NCI-H1694 treated with DMSO at 0.1 percent for 48 hours (cell line): ENCODE data around the gene GASK1A.

Experiments
- DNase-seq: peaks from one replicate; lab custom pipeline; 2025; lab: John Stamatoyannopoulos, UW

The GASK1A gene

DNA sequence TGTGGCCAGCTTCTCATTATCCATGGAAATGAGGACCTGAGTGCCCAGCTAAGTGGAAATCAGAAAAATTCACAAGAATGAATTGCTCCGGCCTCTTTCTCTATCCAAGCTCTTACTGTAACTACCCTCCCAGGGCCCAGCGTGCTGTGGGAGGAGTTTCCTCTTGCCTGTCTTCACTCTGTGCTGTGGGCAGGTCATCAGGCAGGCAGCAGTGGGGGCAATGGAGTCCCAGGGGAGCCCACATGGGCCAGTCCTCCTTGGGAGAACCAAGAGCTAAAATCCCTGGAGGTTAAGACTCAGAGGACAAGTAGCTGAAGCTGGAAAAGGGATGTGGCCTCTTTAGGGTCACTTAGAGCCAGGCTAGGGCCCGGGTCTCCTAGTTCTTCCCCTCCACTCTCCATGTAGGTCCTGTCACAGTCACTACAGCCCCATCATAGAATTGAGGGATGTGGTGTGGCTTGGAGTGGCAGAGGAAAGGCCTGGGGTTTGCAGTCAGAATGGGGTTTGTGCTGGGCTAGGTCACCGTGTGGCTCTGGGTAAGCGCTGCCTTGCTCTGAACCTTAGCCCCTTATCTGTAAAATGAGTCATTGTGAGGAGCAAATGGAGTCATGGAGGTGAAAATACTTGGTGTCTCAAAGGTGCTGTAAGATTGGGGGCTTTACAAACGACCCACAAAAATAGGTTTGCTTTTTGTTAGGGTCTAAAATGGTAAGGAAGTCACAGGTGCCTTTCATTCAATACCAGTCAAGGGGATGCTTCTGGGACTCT, 3.7 kb downstream of the GASK1A start:
- no peak for DNase-seq

DNA sequence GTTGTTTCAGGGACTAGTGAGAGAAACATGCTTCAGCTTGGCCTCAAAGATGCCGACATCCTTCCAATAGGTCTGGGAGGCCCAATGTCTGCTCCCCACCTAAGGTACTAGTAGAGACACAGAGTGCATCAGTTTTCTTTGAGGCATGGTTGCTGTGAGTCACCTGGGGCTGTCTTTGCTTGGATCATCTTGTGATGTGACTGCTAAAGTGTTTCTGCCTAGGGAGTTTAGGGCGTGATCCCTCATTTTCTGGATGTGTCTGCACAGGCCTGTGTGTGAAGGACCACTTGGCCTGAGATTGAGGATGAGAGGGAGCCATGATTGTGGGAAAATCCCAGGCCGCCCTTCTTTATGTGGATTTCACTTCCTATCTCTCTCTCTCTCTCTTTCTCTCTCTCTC, 4.8 kb downstream of the GASK1A start:
- DNase-seq = no peak

DNA sequence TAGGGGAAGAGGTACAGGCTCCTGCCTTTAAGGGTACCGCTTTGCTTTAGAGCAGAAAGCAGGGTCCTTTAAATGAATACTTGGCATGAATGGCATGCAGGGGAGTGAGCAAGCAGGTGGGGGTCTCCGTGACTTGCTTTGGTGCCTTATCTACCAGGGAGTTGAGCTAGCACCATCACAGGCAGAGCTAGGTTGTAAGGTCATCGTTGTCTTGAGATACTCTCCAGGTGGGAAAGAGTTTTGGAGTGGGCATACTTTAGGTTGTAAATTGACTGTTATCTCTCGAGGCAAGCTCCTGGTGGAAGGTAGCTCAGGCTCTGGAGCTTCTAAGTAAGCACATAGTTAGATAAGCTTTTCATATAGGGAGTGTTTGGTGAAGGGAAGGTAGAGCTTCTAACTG, 5.6 kb downstream of the GASK1A start:
- DNase-seq = no peak

DNA sequence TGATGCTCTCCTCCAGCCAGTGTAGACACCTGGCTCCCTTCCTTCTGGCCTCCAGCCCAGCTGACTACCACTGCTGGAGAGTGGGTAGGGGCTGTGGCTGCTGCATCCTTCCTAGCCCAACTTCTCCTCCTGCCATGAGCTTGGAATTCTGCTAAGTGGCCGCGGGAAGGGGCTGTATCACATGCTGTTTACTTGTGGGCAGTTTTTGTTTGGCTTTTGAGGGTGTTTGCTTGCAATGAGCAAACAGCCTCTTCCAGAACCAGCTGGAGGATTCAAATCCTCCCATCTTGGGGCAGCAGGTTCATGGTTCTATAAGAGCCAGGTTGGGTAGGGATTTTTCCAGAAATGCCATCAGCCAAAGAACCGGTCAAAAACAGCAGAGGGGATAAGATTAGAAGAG, 9.0 kb downstream of the GASK1A start:
- DNase-seq = no peak

DNA sequence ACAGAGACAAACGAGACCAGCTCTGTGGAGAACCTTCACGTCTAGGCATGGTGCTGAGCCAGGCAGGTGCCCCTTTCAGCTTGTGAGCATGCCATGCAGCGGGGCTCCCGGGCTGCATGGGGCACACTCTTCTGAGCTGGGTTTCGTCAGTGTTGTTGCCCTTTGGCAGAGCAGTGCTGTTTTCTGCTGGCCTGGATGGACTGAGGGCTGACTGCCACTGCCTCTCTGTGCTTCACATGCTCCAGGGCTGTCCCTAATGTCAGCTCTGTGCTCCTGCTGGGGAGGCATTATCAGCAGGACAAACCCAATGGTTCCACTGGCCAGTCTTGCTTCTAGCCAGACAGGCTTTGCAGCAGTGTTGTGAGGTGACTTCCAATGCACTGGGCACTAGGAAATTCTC, 9.5 kb downstream of the GASK1A start:
- DNase-seq = no peak

DNA sequence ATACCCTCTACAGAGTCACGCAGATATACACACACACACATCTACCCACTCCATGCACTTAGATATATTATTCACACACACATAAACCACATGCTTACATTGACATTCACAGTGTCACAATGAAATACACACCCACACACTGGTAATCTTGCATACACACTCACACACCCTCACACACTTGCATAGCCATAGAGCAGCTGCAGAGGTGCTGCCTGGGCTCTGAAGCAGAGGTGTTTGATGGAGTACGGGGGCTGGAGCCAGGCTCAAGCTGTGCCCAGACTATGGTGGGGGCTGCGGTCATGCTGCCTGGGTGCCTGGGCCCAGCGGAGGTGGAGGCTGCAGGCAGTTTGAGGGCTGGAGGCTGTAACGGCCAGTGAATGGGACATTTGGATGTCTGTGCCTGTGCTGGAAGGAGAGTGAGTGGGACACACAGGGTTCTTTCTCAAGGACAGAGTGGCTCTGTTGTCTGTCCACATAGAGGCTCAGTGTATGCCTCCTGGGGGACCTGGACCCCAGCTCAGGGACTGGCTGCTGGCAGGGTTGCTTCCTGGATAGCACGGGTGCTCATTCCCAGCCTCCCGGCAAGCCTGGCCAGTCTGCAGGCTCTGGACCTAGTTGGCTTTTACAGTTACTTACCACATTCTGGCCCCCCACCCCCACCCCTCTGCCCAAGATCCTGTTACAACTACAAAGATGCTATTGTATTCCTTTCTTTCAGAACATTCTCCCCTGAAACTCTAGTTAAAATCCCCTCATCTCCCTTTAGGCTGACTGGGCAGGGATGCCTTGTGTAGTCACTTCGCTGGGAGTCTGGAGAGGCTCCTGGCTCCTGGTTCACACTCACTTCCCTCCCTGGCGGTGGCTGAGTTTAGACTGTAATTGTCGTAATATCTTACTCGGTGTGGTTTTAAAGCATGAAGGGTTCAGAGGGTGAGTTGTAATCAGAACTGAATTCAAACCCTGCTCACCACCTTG, 12.5 kb downstream of the GASK1A start:
- DNase-seq = no peak

DNA sequence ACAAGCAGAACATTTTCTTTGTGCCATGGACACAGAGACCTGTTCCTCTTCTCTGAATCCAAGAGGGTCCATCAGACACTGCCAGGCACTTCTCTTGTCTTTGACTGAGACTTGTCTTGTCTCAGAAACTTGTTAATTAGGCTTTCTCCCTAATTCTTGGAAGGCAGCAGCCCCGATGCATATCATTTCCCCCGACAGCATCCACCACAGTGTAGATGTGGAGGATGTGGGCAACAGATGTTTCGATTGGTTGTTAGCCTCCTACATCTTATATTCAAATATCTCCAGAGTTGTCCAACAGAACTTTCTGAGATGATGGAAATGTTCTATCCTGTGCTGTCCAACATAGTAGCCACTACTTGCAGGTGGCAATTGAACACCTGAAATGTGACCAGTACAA, 15.5 kb downstream of the GASK1A start:
- no peak for DNase-seq

DNA sequence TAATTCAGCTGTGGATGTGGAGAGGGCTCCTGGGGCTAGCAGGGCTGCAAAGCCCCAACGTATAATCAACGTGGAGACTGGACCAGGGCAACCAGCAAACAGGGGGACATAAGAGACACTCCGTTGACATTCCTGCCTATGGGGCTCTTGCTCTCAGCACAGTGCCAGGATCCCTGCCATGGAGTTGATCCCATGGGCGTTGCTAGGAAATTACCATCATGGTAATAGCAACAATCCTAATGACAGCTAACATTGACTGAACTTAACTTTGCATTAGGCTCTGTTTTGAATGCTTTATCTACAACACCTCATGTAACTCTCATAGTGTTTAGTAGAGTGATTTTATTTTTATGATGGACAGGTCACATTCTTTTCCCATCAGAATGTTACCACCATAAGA, 16.9 kb downstream of the GASK1A start:
- DNase-seq = no peak

DNA sequence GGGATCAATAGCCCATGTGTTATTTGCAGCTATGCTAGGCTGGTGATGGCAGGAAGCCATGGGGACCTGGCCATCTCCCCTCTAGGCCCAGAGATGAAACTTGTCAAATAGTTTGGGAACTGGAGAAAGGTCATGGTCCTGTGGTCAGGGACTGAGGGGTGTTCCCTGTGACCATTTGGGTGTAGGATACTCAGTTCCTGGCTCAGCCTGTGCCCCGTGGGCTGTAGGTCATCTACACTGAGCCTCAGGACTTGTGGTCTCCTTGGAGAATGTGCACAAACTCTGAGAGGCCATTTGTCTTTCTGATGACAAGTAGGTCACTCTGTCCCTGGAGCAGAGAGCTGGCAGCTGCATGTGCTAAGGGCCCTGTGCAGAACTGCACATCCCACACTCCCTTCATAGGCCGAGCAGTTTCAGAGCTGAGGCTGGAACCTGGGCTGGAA, 17.5 kb downstream of the GASK1A start:
- DNase-seq = no peak

DNA sequence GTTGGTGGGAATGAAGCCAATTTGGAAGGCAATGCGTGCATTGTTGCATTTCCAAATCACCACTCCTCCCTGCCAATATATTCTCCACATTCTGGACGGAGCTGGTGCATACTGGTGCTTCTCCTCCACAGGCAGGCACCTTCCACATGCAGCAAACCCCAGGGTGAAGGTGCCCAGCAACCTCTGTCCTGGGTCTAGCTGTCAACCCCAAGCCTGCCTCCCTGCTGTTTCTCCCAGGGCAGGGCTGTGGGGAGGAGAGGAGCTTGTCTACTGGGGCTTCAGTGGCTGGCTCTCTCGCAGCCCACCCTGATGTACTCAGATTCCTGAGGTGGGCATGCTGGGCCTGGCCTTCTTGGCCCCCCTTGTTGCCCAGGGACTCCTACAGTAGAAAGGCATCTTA, 20.1 kb downstream of the GASK1A start:
- no peak for DNase-seq

DNA sequence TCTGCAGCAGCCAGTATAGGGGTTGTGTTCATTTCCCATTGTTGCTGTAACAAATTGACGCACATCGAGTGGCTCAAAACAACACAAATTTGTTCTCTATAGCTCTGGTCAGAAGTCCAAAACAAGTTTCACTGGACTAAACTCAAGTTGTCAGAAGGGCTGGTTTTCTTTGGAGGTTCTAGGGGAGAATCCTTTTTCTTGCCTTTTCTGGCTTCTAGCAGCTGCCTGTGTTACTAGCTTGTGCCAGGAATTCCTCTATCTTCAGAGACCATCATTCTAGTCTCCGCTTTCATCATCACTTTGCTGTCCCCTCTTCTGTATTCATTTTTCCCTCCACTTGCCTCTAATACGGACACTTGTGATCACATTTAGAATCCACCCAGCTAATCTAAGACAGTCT, 20.5 kb downstream of the GASK1A start:
- no peak for DNase-seq

DNA sequence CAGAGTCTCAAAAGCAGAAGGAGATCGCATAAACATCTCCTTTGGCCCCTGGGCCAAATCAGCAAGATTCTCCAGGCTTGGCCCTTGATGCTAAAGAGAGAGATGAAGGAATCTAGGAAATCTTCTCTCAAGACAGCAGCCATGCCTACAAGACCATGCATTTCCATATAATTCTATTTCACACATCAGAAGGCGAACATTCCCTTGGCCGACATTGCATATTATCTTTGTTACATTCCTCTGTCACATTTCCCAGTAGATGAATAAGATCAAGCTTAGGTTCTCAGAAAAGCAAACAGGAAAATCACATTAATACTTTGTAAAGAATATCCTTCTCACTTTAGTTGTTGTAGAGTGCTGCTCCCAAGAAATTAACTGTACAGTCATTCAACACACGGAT, 21.3 kb downstream of the GASK1A start:
- DNase-seq = no peak

DNA sequence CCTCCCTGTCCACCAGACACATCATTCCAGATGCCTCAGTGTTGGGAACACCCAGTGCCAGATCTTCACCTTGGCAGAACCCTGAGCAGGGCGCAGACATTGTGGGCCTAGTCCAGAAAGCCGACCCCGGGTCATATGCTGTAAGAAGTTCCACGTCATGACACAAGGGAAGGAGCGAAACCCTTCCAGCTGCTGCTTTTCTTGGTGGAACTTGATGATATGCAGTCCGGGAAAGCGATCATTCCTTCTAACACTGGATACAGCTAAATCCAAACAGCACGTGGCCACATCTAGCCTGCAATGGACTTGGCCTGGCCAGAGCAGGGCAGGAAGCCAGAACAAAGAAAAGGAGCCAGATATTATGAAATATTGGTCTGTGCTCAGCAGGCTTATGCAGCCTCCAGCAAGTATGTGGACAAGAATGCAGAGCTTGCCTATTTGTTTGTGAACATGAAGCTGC, 22.0 kb downstream of the GASK1A start:
- DNase-seq = no peak

DNA sequence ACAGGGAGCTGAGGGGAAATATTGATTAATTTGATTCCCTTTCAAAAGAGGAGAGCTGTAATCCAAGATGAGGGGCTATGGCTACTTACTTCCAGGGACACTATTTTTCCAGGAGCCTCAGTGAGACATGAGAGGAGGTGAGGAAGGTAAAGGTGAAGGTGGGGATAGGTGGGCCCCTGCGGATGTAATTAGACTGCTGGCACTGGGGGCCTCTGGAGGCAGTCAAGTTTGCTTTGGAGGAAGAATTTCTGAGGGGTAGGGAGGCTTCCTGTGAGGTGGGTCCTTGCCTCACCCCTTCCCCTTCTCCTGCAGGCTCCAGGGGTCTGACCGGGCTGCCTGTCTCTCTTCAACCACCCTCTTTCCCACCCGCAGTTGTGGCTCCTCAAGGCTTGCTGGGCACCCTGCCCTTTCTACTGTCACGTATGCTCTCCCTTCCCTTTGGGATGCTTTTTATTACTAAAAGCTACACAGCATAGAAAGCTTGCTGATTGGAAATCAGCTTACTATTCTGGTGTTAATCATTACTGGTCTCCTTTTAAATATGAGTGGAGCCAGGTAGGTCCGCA, 22.5 kb downstream of the GASK1A start:
- DNase-seq = no peak

DNA sequence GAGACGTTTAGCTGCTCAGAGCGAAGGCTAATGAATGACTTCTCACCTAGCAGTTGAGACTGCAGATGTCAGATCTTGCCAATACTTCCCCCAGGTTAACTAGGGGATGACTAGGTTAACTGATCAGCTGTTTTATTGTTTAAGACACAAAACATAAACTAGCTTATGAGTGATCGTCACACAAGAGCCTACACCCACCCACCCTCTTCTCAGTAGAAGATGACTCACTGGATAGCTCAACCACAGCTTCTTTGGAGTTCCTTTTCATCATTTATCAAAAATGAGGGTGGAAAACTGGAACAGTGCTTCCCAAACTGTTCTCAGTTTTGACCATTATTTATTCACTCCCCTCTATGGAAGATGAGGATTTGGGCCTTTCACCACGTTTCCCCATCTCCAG, 25.2 kb downstream of the GASK1A start:
- DNase-seq = no peak

DNA sequence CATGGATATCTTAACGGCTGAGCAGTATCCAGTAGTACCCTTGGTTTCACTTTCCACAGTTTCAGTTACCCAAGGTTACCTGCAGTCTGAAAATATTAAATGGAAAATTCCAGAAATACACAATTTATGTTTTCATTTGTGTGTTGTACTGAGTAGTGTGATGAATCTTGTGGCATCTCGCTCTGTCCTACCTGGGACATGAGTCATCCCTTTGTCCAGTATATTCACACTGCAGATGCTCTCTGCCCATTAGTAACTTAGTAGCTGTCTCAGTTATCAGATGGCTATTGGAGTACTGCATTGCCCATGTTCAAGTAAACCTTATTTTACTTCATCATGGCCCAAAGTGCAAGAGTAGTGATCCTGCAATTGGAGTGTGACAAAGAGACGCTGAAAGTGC, 26.1 kb downstream of the GASK1A start:
- no peak for DNase-seq

DNA sequence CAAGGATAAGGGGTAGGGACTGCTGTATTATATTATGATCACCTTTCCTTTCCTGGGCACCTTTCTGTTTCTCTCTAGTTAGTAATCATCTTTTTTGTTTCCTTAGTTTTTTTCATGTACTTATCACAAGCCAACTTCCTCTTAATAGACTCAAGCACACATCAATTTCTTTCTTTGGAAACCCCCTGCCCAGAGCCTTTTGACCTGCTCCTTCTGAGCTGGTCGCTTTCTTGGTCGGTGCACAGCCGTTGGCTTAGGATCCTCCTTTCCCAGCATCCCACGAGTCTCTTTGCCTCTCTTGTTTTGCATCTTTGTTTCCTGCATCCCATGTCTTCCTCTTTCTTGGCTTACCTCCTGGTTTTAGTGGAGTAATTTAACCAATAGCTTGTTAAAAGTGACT, 26.9 kb downstream of the GASK1A start:
- DNase-seq = no peak

DNA sequence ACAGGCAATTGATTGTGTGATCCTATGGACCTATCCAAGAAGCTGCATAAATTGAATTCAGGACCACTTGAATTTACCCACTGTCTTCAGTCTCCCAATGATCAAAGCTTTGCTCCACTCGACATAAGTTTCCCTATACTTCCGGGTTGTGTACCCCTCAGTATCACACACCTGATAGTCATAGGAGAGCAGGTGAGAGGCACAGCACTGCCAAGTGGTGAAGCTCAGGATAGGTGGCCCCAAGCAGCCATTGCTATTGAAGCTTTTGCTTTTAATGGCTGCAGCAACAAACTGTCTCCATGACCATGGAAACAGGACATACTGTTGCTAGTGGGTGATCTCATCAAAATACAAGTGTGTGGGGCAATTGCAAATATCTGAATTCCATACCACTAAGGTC, 27.7 kb downstream of the GASK1A start:
- DNase-seq = no peak

DNA sequence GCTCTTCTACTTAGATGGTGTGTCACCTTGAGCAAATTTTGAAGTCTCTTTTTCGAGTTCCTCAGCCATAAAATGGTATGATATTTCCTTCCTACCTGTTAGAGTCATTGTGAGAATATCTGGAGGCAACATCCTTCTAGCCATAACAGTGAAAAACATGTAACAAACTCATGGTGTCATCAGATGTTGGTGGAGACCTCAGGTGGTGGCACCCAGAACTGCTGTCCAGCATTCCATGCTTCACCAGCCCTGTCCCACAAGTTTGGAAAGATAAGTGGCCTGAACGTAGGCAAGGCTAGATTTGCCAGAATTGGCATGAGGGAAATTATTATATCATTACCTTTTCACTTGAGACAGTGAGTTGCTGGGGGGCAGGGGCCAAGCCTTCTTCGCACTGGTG, 30.4 kb downstream of the GASK1A start:
- no peak for DNase-seq

DNA sequence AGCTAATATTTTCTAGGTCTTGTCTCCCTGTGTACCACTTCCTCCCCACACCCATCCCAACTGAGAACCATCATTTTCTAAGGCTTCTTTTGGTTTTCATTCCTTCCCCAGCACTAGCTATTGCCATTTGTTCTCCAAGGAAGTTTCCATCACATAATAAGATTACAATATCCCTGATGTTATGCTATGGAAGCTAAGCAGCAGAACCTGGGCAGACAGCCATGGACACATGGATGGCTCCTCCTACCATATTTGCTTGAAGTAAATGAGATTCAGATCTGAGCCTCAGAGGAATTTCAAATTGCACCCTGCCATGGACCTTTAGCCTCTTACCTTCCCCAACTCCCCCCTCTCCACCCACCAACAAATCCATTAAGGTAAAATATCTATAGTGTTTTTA, 31.5 kb downstream of the GASK1A start:
- DNase-seq = no peak

DNA sequence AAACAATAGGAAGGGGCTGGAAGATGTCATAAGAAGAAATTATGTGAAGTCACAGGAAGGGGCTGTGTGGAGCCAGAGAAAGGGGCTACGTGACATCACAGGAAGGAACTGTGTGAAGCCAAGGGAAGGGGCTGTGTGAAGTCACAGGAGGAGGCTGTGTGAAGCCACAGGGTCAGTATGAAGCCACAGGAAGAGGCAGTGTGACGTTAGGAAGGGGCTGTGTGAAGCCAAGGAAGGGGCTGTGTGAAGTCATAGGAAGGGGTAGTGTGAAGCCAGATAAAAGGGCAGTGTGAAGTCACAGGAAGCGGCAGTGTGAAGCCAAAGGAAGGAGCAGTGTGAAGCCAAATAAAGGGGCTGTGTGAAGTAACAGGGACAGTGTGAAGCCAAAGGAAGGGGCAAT, 32.5 kb downstream of the GASK1A start:
- DNase-seq = no peak

DNA sequence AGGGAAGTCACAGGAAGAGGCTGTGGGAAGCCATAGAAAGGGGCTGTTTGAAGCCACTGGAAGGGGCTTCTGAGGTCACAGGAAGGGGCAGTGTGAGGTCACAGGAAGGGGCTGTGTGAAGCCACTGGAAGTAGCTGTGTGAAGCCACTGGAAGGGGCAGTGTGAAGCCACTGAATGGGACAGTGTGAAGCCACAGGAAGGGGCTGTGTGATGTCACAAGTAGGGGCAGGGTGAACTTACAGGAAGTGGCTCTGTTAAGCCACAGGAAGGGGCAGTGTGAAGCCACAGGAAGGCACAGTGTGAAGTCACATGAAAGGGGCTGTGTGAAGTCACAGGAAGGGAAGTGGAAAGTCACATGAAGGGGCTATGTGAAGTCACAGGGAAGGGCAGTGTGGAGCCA, 33.1 kb downstream of the GASK1A start:
- no peak for DNase-seq

DNA sequence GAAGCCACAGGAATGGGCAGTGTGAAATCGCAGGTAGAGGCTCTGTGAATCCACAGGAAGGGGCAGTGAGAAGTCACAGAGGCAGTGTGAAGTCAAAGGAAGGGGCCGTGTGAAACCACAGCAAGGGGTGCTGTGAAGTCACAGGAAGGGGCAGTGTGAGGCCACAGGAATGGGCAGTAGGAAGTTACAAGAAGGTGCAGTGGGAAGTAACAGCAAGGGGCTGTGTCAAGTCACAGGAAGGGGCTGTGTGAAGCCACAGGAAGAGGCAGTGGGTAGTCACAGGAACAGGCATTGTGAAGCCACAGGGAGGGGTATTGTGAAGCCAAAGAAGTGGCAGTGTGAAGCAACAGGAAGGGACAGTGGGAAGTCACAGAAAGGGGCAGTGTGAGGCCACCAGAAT, 34.1 kb downstream of the GASK1A start:
- no peak for DNase-seq
